ENCODE data around the gene KCNG2. TPM values are rescaled to one million over a fixed set of nuclear protein-coding genes. Genes with fewer than 3 reads are reported as not detected.

KCNG2 gene
- total RNA-seq, 1 donor from 2014 or later, result not detected

DNA sequence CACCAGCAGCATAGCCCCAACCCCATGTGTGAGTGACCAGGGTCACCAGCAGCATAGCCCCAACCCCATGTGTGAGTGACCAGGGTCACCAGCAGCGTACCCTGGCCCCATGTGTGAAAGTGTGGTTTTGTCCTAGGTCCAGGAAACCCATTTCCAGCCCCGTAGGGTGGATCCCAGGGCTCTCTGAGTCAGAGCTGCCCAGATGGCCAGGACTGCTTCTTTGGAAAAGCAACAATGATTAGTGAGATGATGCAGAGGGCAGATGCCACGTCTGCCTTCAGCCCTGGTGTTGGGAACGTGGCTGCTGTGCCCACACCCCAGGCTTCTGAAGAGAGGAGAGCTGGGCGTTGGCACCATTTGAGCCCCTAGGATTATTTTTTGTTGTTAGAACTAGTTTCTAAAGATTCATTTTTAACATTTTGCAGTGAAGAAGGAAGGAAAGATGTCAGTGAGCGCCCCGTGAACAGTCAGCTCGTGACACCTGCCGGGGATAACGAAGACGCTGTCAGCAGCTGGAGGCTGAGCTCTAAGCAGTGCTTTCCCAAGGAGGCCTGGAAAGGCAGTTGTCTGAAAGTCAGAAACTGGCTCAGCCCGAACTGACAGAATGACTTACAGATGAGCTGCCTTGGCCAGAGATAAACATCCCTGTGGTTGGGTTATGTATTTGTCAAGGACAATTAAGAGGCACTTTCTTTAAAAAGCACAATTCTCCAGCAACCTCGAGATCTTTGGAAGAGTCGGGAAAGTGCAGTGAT is 32.1 kb upstream of the KCNG2 start:
- Mint-ChIP-seq H3K4me1 (ENCODE audit: unreplicated experiment) (no peaks in the 10 kb centered on the region), H3K36me3 (ENCODE audit: unreplicated experiment) (no peaks in the 10 kb centered on the region), H3K9me3 (ENCODE audit: unreplicated experiment) (peaks cover 43% of the 10 kb centered on the region), H3K4me3 (ENCODE audit: unreplicated experiment) (no peak overlapping the region), H3K27ac (ENCODE audit: unreplicated experiment) (no peak overlapping the region), H3K27me3 (ENCODE audit: unreplicated experiment) (peaks cover 2% of the 10 kb centered on the region)
- DNase-seq (ENCODE audit: extremely low spot score, unreplicated experiment), result no peak
- TF ChIP-seq, protein P1, sequence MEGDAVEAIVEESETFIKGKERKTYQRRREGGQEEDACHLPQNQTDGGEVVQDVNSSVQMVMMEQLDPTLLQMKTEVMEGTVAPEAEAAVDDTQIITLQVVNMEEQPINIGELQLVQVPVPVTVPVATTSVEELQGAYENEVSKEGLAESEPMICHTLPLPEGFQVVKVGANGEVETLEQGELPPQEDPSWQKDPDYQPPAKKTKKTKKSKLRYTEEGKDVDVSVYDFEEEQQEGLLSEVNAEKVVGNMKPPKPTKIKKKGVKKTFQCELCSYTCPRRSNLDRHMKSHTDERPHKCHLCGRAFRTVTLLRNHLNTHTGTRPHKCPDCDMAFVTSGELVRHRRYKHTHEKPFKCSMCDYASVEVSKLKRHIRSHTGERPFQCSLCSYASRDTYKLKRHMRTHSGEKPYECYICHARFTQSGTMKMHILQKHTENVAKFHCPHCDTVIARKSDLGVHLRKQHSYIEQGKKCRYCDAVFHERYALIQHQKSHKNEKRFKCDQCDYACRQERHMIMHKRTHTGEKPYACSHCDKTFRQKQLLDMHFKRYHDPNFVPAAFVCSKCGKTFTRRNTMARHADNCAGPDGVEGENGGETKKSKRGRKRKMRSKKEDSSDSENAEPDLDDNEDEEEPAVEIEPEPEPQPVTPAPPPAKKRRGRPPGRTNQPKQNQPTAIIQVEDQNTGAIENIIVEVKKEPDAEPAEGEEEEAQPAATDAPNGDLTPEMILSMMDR (IDR thresholded peaks at IDR 0.05), result no peak

DNA sequence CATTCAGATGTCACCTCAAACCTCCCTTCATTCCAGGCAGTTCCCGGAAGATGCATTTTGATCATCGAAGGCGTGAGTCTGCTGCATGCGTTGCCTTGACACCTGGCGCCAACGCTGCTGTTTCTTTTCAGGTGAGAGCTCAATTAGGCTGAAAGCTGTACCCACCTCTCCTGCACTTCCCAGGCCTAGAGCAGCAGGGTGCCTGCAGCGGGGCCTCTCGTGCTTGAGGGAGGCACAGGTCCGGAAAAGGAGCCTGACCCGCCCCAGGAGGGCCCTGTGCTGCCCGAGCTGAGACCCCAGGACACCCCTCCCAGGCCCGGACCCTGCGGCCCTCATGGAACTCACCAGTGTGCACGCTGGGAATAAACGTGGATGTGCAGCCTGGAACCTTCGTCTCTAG is 31.4 kb upstream of the KCNG2 start:
- no peaks in the 10 kb centered on the region for H3K36me3 Mint-ChIP-seq (ENCODE audit: unreplicated experiment)
- peaks cover 38% of the 10 kb centered on the region for H3K9me3 Mint-ChIP-seq (ENCODE audit: unreplicated experiment)
- TF ChIP-seq, protein P1 (IDR thresholded peaks at IDR 0.05), result no peak
- no peak overlapping the region for H3K27ac Mint-ChIP-seq (ENCODE audit: unreplicated experiment)
- H3K4me1 Mint-ChIP-seq (ENCODE audit: unreplicated experiment), result no peaks in the 10 kb centered on the region
- H3K27me3 Mint-ChIP-seq (ENCODE audit: unreplicated experiment), result peaks cover 2% of the 10 kb centered on the region
- no peak for DNase-seq (ENCODE audit: extremely low spot score, unreplicated experiment)
- no peak overlapping the region for H3K4me3 Mint-ChIP-seq (ENCODE audit: unreplicated experiment)

DNA sequence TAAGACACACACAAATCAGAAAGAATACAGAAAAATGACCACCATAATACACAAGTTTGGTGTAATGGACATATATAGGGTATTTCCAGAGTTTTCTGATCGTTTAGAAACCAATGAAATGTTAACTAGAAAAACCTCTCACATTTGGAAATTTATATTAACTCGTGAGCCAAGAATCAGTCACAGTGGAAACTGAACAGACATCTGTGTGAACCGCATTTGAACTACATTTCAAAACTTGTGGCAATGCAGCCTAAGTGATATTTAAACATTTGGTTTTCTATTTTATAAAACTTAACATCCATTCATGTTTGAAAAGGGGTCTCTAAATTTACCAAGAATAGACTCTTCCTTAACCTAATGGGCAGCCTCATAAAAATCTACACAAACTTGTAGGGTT is 29.0 kb upstream of the KCNG2 start:
- no peak overlapping the region for H3K27ac Mint-ChIP-seq (ENCODE audit: unreplicated experiment)
- TF ChIP-seq, protein P1 (IDR thresholded peaks at IDR 0.05), result no peak
- H3K27me3 Mint-ChIP-seq (ENCODE audit: unreplicated experiment), result peaks cover 2% of the 10 kb centered on the region
- no peak overlapping the region for H3K4me3 Mint-ChIP-seq (ENCODE audit: unreplicated experiment)
- H3K4me1 Mint-ChIP-seq (ENCODE audit: unreplicated experiment), result no peaks in the 10 kb centered on the region
- no peaks in the 10 kb centered on the region for H3K36me3 Mint-ChIP-seq (ENCODE audit: unreplicated experiment)
- no peak for DNase-seq (ENCODE audit: extremely low spot score, unreplicated experiment)
- peaks cover 25% of the 10 kb centered on the region for H3K9me3 Mint-ChIP-seq (ENCODE audit: unreplicated experiment)

DNA sequence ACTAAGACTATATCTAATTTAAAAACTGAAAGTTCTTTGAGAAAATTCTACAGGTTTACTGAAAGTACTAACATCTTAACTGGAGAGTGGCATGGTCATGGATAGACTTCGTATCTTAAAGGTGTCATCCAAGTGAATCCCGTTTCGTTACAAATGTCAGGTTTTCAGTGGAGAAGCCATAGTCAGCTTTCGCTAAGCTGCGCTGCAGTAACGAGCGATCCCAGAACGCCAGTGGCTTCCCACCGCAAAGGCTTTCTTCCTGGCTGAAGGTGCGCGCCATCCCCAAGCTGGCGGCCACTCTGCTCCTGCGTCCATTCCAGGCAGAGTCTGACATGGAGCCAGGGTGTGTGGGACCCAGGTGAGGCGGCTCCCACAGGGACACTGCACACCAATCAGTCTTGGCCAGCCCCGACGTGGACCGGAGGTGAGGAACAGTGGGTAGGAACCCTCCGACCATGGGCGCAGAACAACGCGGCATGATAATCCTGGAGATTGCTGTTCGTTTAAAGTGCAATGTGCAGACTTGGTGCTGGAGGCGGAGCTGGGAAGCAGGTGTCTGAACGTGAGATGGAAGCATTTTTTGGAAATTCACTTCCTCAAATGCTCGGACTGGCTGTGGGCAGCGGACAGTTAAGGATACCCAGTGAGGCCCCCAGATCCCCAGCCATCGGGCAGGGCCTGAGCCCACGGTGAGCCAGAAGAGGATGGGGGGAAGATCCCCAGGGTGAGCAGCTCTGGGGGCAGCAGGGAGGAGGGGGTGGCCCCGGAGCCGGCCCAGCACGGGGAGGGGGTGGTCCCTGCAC is 27.8 kb upstream of the KCNG2 start:
- peaks cover 25% of the 10 kb centered on the region for H3K9me3 Mint-ChIP-seq (ENCODE audit: unreplicated experiment)
- no peaks in the 10 kb centered on the region for H3K4me1 Mint-ChIP-seq (ENCODE audit: unreplicated experiment)
- no peak overlapping the region for H3K4me3 Mint-ChIP-seq (ENCODE audit: unreplicated experiment)
- TF ChIP-seq, protein P1 (IDR thresholded peaks at IDR 0.05), result no peak
- no peaks in the 10 kb centered on the region for H3K36me3 Mint-ChIP-seq (ENCODE audit: unreplicated experiment)
- H3K27ac Mint-ChIP-seq (ENCODE audit: unreplicated experiment), result no peak overlapping the region
- H3K27me3 Mint-ChIP-seq (ENCODE audit: unreplicated experiment), result peaks cover 2% of the 10 kb centered on the region
- DNase-seq (ENCODE audit: extremely low spot score, unreplicated experiment), result no peak

DNA sequence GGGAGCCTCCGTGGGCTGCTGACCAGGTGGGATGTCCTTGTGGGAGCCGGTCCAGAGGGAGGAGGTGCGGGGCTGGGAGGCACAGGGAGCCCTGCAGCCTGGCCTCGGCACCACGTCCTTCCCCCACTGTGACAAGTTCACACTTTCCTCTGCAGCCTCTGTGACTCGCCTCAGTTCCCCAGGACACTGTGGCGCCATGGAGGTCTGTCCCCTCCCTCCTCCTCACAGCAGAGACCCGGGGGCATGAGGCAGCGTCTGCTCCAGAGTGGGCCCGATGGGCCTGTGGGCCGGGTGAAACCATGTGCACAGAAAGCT is 27.3 kb upstream of the KCNG2 start:
- Mint-ChIP-seq H3K4me3 (ENCODE audit: unreplicated experiment) (no peak overlapping the region), H3K36me3 (ENCODE audit: unreplicated experiment) (no peaks in the 10 kb centered on the region), H3K27me3 (ENCODE audit: unreplicated experiment) (peaks cover 2% of the 10 kb centered on the region), H3K27ac (ENCODE audit: unreplicated experiment) (no peak overlapping the region), H3K9me3 (ENCODE audit: unreplicated experiment) (peaks cover 25% of the 10 kb centered on the region), H3K4me1 (ENCODE audit: unreplicated experiment) (no peaks in the 10 kb centered on the region)
- no peak for DNase-seq (ENCODE audit: extremely low spot score, unreplicated experiment)
- TF ChIP-seq, protein P1 (IDR thresholded peaks at IDR 0.05), result no peak
